Gastroesophageal sphincter (tissue), 3 donors: ENCODE data around the gene EEFSEC.

ENCODE experiments used
- CTCF ChIP-seq, 4 experiments: fragments of 200-600 bp in 2 of 4; fragments of 450-650 bp in 2 of 4; sonication (generic) in 1 of 4; IDR thresholded peaks; one replicate each; pipeline ENCODE4 v1.5.1; 2017 to 2019; ENCODE audit warnings: antibody characterized with exemption in 4 of 4, mild to moderate bottlenecking in 2 of 4, moderate library complexity in 2 of 4
- EP300 ChIP-seq: sonication (generic); formaldehyde crosslinking; IDR thresholded peaks from one replicate; pipeline ENCODE4 v1.6.1; 2017; ENCODE audit warnings: antibody characterized with exemption, mild to moderate bottlenecking
- POLR2A ChIP-seq, 2 donors: fragments of 450-650 bp; IDR thresholded peaks; one replicate each; pipeline ENCODE4 v1.6.1; 2017; ENCODE audit warnings: antibody characterized with exemption in 2 of 2, mild to moderate bottlenecking in 2 of 2, moderate library complexity in 1 of 2

GRCh38 chr3:128315313-128315712 lies 162.0 kb downstream of the EEFSEC start:
- TF ChIP-seq CTCF (IDR thresholded peaks at IDR 0.05) = no peak
- TF ChIP-seq EP300 = no peak
- no peak for TF ChIP-seq POLR2A (IDR thresholded peaks at IDR 0.05)
